ENCODE data around the gene GLUL. TPM values are rescaled to one million over a fixed set of nuclear protein-coding genes. Genes with fewer than 3 reads are reported as not detected.

Gene GLUL
- total and polyA plus RNA-seq, 2 of the 4 experiments (the other 2 are of a cell fraction), result 131 to 385 TPM

DNA sequence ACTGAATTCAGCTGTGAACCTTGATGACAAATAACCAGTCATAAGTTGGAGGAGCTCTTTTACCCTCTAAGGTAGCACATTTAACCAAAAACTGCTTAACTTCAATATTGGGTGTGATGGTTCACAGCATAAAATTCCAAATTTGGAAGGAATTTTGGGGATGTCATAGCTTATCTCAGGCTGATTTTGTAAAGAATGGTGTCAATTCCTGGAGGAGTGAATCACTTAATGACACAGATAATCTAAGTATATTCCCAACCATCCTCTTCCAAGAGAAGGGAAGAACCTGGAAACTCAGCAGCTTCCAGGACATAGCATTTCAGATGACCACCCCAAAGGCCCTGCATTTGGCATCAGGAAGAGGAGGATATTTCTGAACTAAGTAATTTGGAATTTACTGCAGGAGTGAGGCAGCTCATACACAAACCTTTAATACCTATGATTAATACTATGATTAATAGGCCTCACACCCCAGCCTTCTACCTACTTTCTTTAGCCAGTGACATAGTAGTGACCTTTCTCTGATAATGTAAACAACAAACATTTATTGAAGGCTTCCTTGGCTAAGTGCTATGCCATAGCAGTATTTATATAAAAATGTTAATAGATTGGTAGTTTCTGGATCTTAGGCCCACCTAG lies 14.5 kb downstream of the GLUL start:
- Histone ChIP-seq H3K36me3 (ENCODE audit: control insufficient read depth, insufficient read depth, low read length) (peaks cover under 1% of the 10 kb centered on the region), H3K4ac (ENCODE audit: low read depth, low read length) (no peak overlapping the region), H4K5ac (ENCODE audit: low read depth, low read length) (no peak overlapping the region), H3K56ac (ENCODE audit: extremely low read depth, insufficient read depth, low read length) (no peak overlapping the region), H3K9me3 (ENCODE audit: control insufficient read depth, insufficient read depth, low read length) (no peaks in the 10 kb centered on the region), H2AK5ac (ENCODE audit: low read depth, low read length) (no peak overlapping the region), H2AK9ac (replicated peaks; ENCODE audit: low read depth, low read length, poor library complexity) (no peak overlapping the region), H3K4me1 (ENCODE audit: control insufficient read depth, insufficient read depth, low read length) (no peaks in the 10 kb centered on the region), H4K20me1 (ENCODE audit: insufficient read depth, low read length) (no peaks in the 10 kb centered on the region), H3K4me3 (ENCODE audit: insufficient read depth, low read depth, low read length) (no peak overlapping the region), H3K23ac (ENCODE audit: low read depth, low read length) (no peak overlapping the region), H3K9me1 (ENCODE audit: insufficient read depth, low read length) (peaks cover under 1% of the 10 kb centered on the region; the same call in 1 of the 2 replicates), H2AFZ (replicated peaks; ENCODE audit: low read length, poor library complexity) (no peak overlapping the region), H2BK5ac (ENCODE audit: low read depth, low read length, poor library complexity, severe bottlenecking) (no peak overlapping the region), H3K14ac (replicated peaks; ENCODE audit: low read depth, low read length) (no peak overlapping the region), H3K18ac (ENCODE audit: low read depth, low read length) (no peak overlapping the region), H4K8ac (ENCODE audit: low read depth in 2 of 2, low read length in 2 of 2) (no peak overlapping the region), H4K91ac (ENCODE audit: insufficient read depth, low read depth, low read length) (no peak overlapping the region), H2BK15ac (ENCODE audit: low read depth, low read length) (no peak overlapping the region), H3K4me2 (ENCODE audit: low read depth, low read length) (no peak overlapping the region), H3K79me1 (ENCODE audit: low read depth in 1 of 2, low read length in 2 of 2) (no peaks in the 10 kb centered on the region), H3K9ac (ENCODE audit: low read depth, low read length) (no peak overlapping the region), H2BK120ac (ENCODE audit: low read depth, low read length) (no peak overlapping the region), H3K27ac (ENCODE audit: insufficient read depth, low read length) (no peak overlapping the region), H3K27me3 (ENCODE audit: control insufficient read depth, insufficient read depth, low read length) (peaks cover 2% of the 10 kb centered on the region), H2BK20ac (ENCODE audit: low read depth, low read length) (no peak overlapping the region)
- ATAC-seq (ENCODE audit: low read depth) (no peak), DNase-seq (no peak)
- TF ChIP-seq RCOR1 (IDR thresholded peaks at IDR 0.05; ENCODE audit: insufficient replicate concordance, low read length), result no peak
- no peak for TF ChIP-seq MAZ (IDR thresholded peaks at IDR 0.05; ENCODE audit: borderline replicate concordance, low read depth, low read length)
- TF ChIP-seq MAFK (IDR thresholded peaks at IDR 0.05; ENCODE audit: low read depth, low read length), result no peak
- TF ChIP-seq CHD1 (IDR thresholded peaks at IDR 0.05; ENCODE audit: low read depth, low read length), result no peak
- TF ChIP-seq, protein P1, sequence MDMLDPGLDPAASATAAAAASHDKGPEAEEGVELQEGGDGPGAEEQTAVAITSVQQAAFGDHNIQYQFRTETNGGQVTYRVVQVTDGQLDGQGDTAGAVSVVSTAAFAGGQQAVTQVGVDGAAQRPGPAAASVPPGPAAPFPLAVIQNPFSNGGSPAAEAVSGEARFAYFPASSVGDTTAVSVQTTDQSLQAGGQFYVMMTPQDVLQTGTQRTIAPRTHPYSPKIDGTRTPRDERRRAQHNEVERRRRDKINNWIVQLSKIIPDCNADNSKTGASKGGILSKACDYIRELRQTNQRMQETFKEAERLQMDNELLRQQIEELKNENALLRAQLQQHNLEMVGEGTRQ (IDR thresholded peaks at IDR 0.05; ENCODE audit: low read depth, low read length), result no peak
- TF ChIP-seq FOS (IDR thresholded peaks at IDR 0.05; ENCODE audit: low read depth, low read length), result no peak
- intact Hi-C loops (cut with micrococcal nuclease) (no loop called here), dilution Hi-C loops (cut with HindIII; ENCODE audit: low sequenced_read_pairs, unreplicated experiment) (no loop called here), in situ Hi-C loops (cut with MboI; ENCODE audit: low sequenced_read_pairs) (no loop called here)
- CTCF ChIA-PET, result no interaction called here
- POLR2A ChIA-PET (ENCODE audit: unreplicated experiment), result no interaction called here
- no TSS peak for BruUV-seq (replicated peaks)
